ENCODE measurements around the gene CFL2.

DNA sequence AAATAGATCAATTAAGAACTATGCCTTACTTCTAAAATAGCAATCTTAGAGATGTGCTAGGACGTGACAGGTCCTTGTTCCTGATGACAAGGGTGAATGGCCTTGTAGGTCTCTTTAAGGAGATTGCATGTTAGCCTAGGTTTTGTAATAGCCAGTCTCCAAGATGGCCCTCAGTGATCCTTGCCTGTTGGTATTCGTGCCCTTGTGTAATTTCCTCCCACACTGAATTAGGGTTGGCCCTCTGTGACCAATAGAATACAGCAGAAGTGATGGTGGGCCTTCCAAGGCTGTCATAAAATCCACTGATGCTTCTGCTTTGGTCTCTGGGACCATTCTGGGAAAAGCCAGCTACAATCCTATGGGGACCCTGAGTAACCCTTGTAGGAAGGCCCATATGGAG is 46.3 kb downstream of the CFL2 start:
- TF ChIP-seq CTCF (IDR thresholded peaks at IDR 0.05) (no peak), POLR2A (IDR thresholded peaks at IDR 0.05) (no peak)
